ENCODE measurements around the gene CHD3.

DNA sequence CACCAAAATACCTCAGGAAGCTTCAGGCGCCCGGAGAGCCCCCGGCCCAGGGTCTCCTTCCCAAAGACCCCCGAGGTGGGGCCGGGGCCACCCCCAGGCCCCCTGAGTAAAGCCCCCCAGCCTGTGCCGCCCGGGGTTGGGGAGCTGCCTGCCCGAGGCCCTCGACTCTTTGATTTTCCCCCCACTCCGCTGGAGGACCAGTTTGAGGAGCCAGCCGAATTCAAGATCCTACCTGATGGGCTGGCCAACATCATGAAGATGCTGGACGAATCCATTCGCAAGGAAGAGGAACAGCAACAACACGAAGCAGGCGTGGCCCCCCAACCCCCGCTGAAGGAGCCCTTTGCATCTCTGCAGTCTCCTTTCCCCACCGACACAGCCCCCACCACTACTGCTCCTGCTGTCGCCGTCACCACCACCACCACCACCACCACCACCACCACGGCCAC lies 40.4 kb upstream of the CHD3 start:
- TF ChIP-seq, protein P1, sequence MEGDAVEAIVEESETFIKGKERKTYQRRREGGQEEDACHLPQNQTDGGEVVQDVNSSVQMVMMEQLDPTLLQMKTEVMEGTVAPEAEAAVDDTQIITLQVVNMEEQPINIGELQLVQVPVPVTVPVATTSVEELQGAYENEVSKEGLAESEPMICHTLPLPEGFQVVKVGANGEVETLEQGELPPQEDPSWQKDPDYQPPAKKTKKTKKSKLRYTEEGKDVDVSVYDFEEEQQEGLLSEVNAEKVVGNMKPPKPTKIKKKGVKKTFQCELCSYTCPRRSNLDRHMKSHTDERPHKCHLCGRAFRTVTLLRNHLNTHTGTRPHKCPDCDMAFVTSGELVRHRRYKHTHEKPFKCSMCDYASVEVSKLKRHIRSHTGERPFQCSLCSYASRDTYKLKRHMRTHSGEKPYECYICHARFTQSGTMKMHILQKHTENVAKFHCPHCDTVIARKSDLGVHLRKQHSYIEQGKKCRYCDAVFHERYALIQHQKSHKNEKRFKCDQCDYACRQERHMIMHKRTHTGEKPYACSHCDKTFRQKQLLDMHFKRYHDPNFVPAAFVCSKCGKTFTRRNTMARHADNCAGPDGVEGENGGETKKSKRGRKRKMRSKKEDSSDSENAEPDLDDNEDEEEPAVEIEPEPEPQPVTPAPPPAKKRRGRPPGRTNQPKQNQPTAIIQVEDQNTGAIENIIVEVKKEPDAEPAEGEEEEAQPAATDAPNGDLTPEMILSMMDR (IDR thresholded peaks at IDR 0.05), result no peak
- no peak for TF ChIP-seq EZH2 (IDR thresholded peaks at IDR 0.05)
- TF ChIP-seq EZH2phosphoT487 (IDR thresholded peaks at IDR 0.05), result no peak
